IMR-90 (cell line): Measurements from ENCODE around the gene TXNL4A. TPM values are rescaled to one million over a fixed set of nuclear protein-coding genes. Genes with fewer than 3 reads are reported as not detected.

Experiments used
- ATAC-seq: fragments of 200-7000 bp; cut with Tn5 transposase; 2 replicates; pipeline ENCODE4 v1.9.1; 2020; ENCODE audit warnings: low read depth, mild to moderate bottlenecking, moderate library complexity
- BruUV-seq: library from RNA; stranded (reverse); fragments of 400-500 nt; replicated peaks from 2 replicates; lab custom pipeline; 2021; lab: Mats Ljungman, UMichigan
- CTCF ChIA-PET: fragments of 300-600 bp; formaldehyde crosslinking; extraction: SDS; loops from one replicate; lab custom pipeline; 2021; ENCODE audit warnings: antibody characterized with exemption; lab: Yijun Ruan, JAX
- POLR2A ChIA-PET: fragments of 300-600 bp; sonication (Branson Sonifier 250); formaldehyde crosslinking; loops from one replicate; lab custom pipeline; 2022; ENCODE audit warnings: antibody characterized with exemption; ENCODE audit not compliant: unreplicated experiment; lab: Charles Lee
- DNase-seq: peaks from one replicate; pipeline ENCODE4 v3.0.0; 2013
- H2AFZ ChIP-seq: replicated peaks from 2 replicates; pipeline ENCODE3; 2013; ENCODE audit warnings: low read length, mild to moderate bottlenecking; ENCODE audit not compliant: poor library complexity
- H2AK5ac ChIP-seq: 2 replicates; pipeline ENCODE4 v1.6.1; 2013; ENCODE audit warnings: low read depth, low read length, inconsistent platforms
- H2AK9ac ChIP-seq: replicated peaks from 2 replicates; pipeline ENCODE3; 2013; ENCODE audit warnings: mild to moderate bottlenecking, low read depth, low read length, moderate library complexity; ENCODE audit not compliant: poor library complexity
- H2BK120ac ChIP-seq: 2 replicates; pipeline ENCODE4 v1.6.1; 2013; ENCODE audit warnings: low read depth, low read length, inconsistent platforms
- H2BK15ac ChIP-seq: 3 replicates; pipeline ENCODE4 v1.6.1; 2013; ENCODE audit warnings: low read depth, low read length, inconsistent platforms
- H2BK20ac ChIP-seq: 2 replicates; pipeline ENCODE4 v1.6.1; 2013; ENCODE audit warnings: low read depth, mild to moderate bottlenecking, inconsistent platforms, low read length, moderate library complexity
- H2BK5ac ChIP-seq: 2 replicates; pipeline ENCODE4 v1.6.1; 2013; ENCODE audit warnings: mild to moderate bottlenecking, low read depth, low read length, inconsistent platforms; ENCODE audit not compliant: poor library complexity, severe bottlenecking
- H3K14ac ChIP-seq: replicated peaks from 2 replicates; pipeline ENCODE4 v1.6.1; 2013; ENCODE audit warnings: low read depth, low read length, inconsistent platforms
- H3K18ac ChIP-seq: 2 replicates; pipeline ENCODE4 v1.6.1; 2013; ENCODE audit warnings: low read depth, low read length, control low read depth
- H3K23ac ChIP-seq: 2 replicates; pipeline ENCODE4 v1.6.1; 2013; ENCODE audit warnings: low read depth, low read length, inconsistent platforms
- H3K27ac ChIP-seq: 2 replicates; pipeline ENCODE4 v1.5.1; 2013; ENCODE audit warnings: mild to moderate bottlenecking, control low read depth, low read length; ENCODE audit not compliant: insufficient read depth
- H3K27me3 ChIP-seq: 2 replicates; pipeline ENCODE4 v1.6.1; 2013; ENCODE audit warnings: low read length; ENCODE audit not compliant: control insufficient read depth, insufficient read depth
- H3K36me3 ChIP-seq: 2 replicates; pipeline ENCODE4 v1.6.1; 2013; ENCODE audit warnings: low read length, mixed read lengths; ENCODE audit not compliant: control insufficient read depth, insufficient read depth
- H3K4ac ChIP-seq: 2 replicates; pipeline ENCODE4 v1.6.1; 2013; ENCODE audit warnings: low read depth, low read length, inconsistent platforms
- H3K4me1 ChIP-seq: 2 replicates; pipeline ENCODE4 v1.6.1; 2013; ENCODE audit warnings: low read length, mixed read lengths; ENCODE audit not compliant: control insufficient read depth, insufficient read depth
- H3K4me2 ChIP-seq: 2 replicates; pipeline ENCODE4 v1.6.1; 2013; ENCODE audit warnings: low read depth, mild to moderate bottlenecking, control low read depth, low read length, moderate library complexity
- H3K4me3 ChIP-seq: 2 replicates; pipeline ENCODE4 v1.5.1; 2013; ENCODE audit warnings: low read depth, mild to moderate bottlenecking, control low read depth, low read length, moderate library complexity; ENCODE audit not compliant: insufficient read depth
- H3K56ac ChIP-seq: 2 replicates; pipeline ENCODE4 v1.6.1; 2013; ENCODE audit warnings: low read length, inconsistent platforms; ENCODE audit not compliant: insufficient read depth; ENCODE audit errors: extremely low read depth
- H3K79me1 ChIP-seq, 2 experiments: 2 replicates each; pipeline ENCODE4 v1.6.1; 2013; ENCODE audit warnings: low read length in 2 of 2, inconsistent platforms in 1 of 2, low read depth in 1 of 2
- H3K9ac ChIP-seq: 2 replicates; pipeline ENCODE4 v1.6.1; 2013; ENCODE audit warnings: low read depth, low read length, control low read depth
- H3K9me1 ChIP-seq: 2 replicates; pipeline ENCODE4 v1.6.1; 2013; ENCODE audit warnings: low read length, inconsistent platforms; ENCODE audit not compliant: insufficient read depth
- H3K9me3 ChIP-seq: 2 replicates; pipeline ENCODE4 v1.6.1; 2013; ENCODE audit warnings: low read length; ENCODE audit not compliant: control insufficient read depth, insufficient read depth
- H4K20me1 ChIP-seq: 2 replicates; pipeline ENCODE4 v1.6.1; 2013; ENCODE audit warnings: low read length, inconsistent platforms; ENCODE audit not compliant: insufficient read depth
- H4K5ac ChIP-seq: 2 replicates; pipeline ENCODE4 v1.6.1; 2013; ENCODE audit warnings: mild to moderate bottlenecking, low read depth, low read length, control low read depth
- H4K8ac ChIP-seq, 2 experiments: 2 replicates each; pipeline ENCODE4 v1.6.1; 2013; ENCODE audit warnings: low read depth in 2 of 2, low read length in 2 of 2, control low read depth in 1 of 2, inconsistent platforms in 1 of 2
- H4K91ac ChIP-seq: 2 replicates; pipeline ENCODE4 v1.6.1; 2013; ENCODE audit warnings: low read depth, low read length, inconsistent platforms; ENCODE audit not compliant: insufficient read depth
- CEBPB ChIP-seq: IDR thresholded peaks from 2 replicates; pipeline ENCODE4 v1.6.1; 2012; ENCODE audit warnings: low read depth, low read length, improper control_type of control experiment
- CHD1 ChIP-seq: IDR thresholded peaks from 2 replicates; pipeline ENCODE4 v1.6.1; 2012; ENCODE audit warnings: low read depth, low read length, improper control_type of control experiment
- MAFK ChIP-seq: IDR thresholded peaks from 2 replicates; pipeline ENCODE4 v1.6.1; 2012; ENCODE audit warnings: low read depth, low read length, improper control_type of control experiment
- POLR2A ChIP-seq: IDR thresholded peaks from 2 replicates; pipeline ENCODE4 v1.6.1; 2012; ENCODE audit warnings: mild to moderate bottlenecking, low read depth, low read length
- WGBS, 2 experiments: methylation state at CpG; one replicate each; pipeline versions ENCODE4 v1.1.5 to v1.1.7; 2013; ENCODE audit warnings: missing lambda C conversion rate in 2 of 2; ENCODE audit not compliant: insufficient read length in 1 of 2; ENCODE audit errors: extremely low coverage in 2 of 2; 5-methylcytosine and 5-hydroxymethylcytosine counted together
- dilution Hi-C: fragments of 300-500 bp; cut with HindIII; formaldehyde crosslinking; loops from one replicate; pipeline ENCODE4 v1.14.3; 2018; ENCODE audit warnings: low sequenced_read_pairs; ENCODE audit not compliant: unreplicated experiment
- in situ Hi-C: fragments of 300-500 bp; cut with MboI; formaldehyde crosslinking; loops from 3 replicates; pipeline ENCODE4 v1.14.3; 2019; ENCODE audit warnings: low sequenced_read_pairs, inconsistent platforms, mixed read lengths
- intact Hi-C: fragments of 100-400 bp; cut with micrococcal nuclease; formaldehyde crosslinking; loops from 2 replicates; pipeline ENCODE4 v1.10.0; 2022
- polyA plus RNA-seq, 3 experiments: library from polyadenylated mRNA; depleted of rRNA; stranded (reverse); fragments of >200 nt; gene quantifications; 2 replicates each; pipeline ENCODE4 v1.2.3, GENCODE V29; 2012; ENCODE audit warnings: low replicate concordance in 1 of 3
- total RNA-seq: library from RNA; depleted of rRNA; stranded (reverse); fragments of >200 nt; gene quantifications from 2 replicates; pipeline ENCODE4 v1.2.3, GENCODE V29; 2012
- TF ChIP-seq, protein P1 (sequence below): fragments of 150-350 bp; IDR thresholded peaks from 2 replicates; pipeline ENCODE4 v1.6.1; 2017; ENCODE audit warnings: mild to moderate bottlenecking, antibody characterized with exemption, low read length, low read depth

Gene TXNL4A
- total and polyA plus RNA-seq, 2 of the 4 experiments (the other 2 are of a cell fraction): 38.7 to 103 TPM

DNA sequence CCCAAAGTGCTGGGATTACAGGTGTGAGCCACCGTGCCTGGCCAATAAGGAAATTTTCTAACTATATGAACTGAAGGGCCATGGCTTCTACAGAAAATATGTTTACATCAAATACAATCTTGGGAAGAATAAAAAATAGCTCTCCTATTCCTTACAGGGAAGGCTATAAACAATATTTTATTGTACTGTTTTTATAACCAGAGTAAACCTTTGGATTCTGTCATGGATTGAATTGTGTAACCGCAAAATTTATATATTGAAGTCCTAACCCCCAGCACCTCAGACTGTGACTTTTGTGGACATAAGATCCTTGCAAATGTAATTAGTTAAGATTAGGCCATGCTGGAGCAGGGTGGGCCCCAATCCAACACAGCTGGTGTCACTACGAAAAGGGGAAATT lies 15.6 kb downstream of the TXNL4A start:
- POLR2A ChIA-PET: interaction anchor here (0.5 kb wide), 1 partner anchor 23 kb away, joined by 6 read pairs; no protein-coding TSS in a partner anchor
- CTCF ChIA-PET: no interaction called here

More for the DNA sequence above, 15.6 kb downstream of the TXNL4A start:
- dilution Hi-C loops: no loop called here
- Histone ChIP-seq H4K20me1 (peaks cover 49% of the 10 kb centered on the region), H3K9me1 (peaks cover 6% of the 10 kb centered on the region; the same call in 1 of the 2 replicates), H3K23ac (no peak overlapping the region), H2BK20ac (no peak overlapping the region), H3K27ac (no peak overlapping the region), H2BK15ac (no peak overlapping the region), H2BK120ac (no peak overlapping the region), H3K9ac (no peak overlapping the region), H3K9me3 (no peaks in the 10 kb centered on the region), H3K56ac (no peak overlapping the region), H2BK5ac (no peak overlapping the region), H3K4me1 (peaks cover 2% of the 10 kb centered on the region; the same call in 1 of the 2 replicates), H2AK9ac (no peak overlapping the region), H3K36me3 (peaks cover 44% of the 10 kb centered on the region), H3K4ac (no peak overlapping the region), H3K4me2 (no peak overlapping the region), H2AFZ (no peak overlapping the region), H3K4me3 (no peak overlapping the region), H2AK5ac (no peak overlapping the region), H3K79me1 (peaks cover 37 to 75% of the 10 kb centered on the region in 2 experiments), H4K8ac (no peak overlapping the region), H4K91ac (no peak overlapping the region), H4K5ac (no peak overlapping the region), H3K18ac (no peak overlapping the region), H3K27me3 (no peaks in the 10 kb centered on the region), H3K14ac (no peak overlapping the region)
- TF ChIP-seq, protein P1, sequence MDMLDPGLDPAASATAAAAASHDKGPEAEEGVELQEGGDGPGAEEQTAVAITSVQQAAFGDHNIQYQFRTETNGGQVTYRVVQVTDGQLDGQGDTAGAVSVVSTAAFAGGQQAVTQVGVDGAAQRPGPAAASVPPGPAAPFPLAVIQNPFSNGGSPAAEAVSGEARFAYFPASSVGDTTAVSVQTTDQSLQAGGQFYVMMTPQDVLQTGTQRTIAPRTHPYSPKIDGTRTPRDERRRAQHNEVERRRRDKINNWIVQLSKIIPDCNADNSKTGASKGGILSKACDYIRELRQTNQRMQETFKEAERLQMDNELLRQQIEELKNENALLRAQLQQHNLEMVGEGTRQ: no peak
- no peak for TF ChIP-seq CHD1
- TF ChIP-seq MAFK: no peak
- TF ChIP-seq POLR2A: no peak
- TF ChIP-seq CEBPB: no peak
- DNase-seq (no peak), ATAC-seq (no peak)
- no CpG with 5 or more reads among the region's 3 CpGs for WGBS, 2 experiments
- intact Hi-C loops: no loop called here
- no TSS peak for BruUV-seq
- in situ Hi-C loops: no loop called here
